ENCODE results near the gene PCDHB11.
"Not testable (repeated sequence)": the region's sequence is repeated elsewhere in the genome, so short reads cannot be mapped to it uniquely, and the experiment has no call there.

PCDHB11 gene

GRCh38 chr5:141175933-141176332, 23.5 kb upstream of the PCDHB11 start:
- Mint-ChIP-seq H3K4me1 (no peaks in the 10 kb centered on the region), H3K9me3 (no peaks in the 10 kb centered on the region), H3K36me3 (ENCODE audit: insufficient read depth) (peaks cover 2% of the 10 kb centered on the region), H3K27me3 (peaks cover 27% of the 10 kb centered on the region), H3K4me3 (no peak overlapping the region), H3K27ac (ENCODE audit: low read depth) (no peak overlapping the region)
- no peak for ATAC-seq (replicated peaks; ENCODE audit: extremely low read depth, poor library complexity, severe bottlenecking)
- no peak for DNase-seq (ENCODE audit: low spot score in 2 of 2)

GRCh38 chr5:141177577-141178191, 21.7 kb upstream of the PCDHB11 start, which contains the start of gene PCDHB8:
Gene PCDHB8, plus strand, starts transcription at chr5:141177790. Its CDS starts 245 bp downstream, at chr5:141178035.
- H3K27me3 Mint-ChIP-seq, result peaks cover 34% of the 10 kb centered on the region
- not testable (repeated sequence) for H3K4me1 Mint-ChIP-seq; H3K36me3 Mint-ChIP-seq (ENCODE audit: insufficient read depth); H3K27ac Mint-ChIP-seq (ENCODE audit: low read depth); ATAC-seq (replicated peaks; ENCODE audit: extremely low read depth, poor library complexity, severe bottlenecking); H3K9me3 Mint-ChIP-seq; H3K4me3 Mint-ChIP-seq; DNase-seq (ENCODE audit: low spot score in 2 of 2)

- not testable (repeated sequence) for H3K27ac Mint-ChIP-seq (ENCODE audit: low read depth); H3K36me3 Mint-ChIP-seq (ENCODE audit: insufficient read depth); H3K4me1 Mint-ChIP-seq; H3K4me3 Mint-ChIP-seq; DNase-seq (ENCODE audit: low spot score in 2 of 2); H3K9me3 Mint-ChIP-seq; ATAC-seq (replicated peaks; ENCODE audit: extremely low read depth, poor library complexity, severe bottlenecking)
- peaks cover 33% of the 10 kb centered on the region for H3K27me3 Mint-ChIP-seq
Observed at GRCh38 chr5:141179371-141179770, 20.1 kb upstream of the PCDHB11 start.

- not testable (repeated sequence) for ATAC-seq (replicated peaks; ENCODE audit: extremely low read depth, poor library complexity, severe bottlenecking); H3K36me3 Mint-ChIP-seq (ENCODE audit: insufficient read depth); H3K4me1 Mint-ChIP-seq; H3K4me3 Mint-ChIP-seq; H3K27ac Mint-ChIP-seq (ENCODE audit: low read depth); H3K9me3 Mint-ChIP-seq; DNase-seq (ENCODE audit: low spot score in 2 of 2)
- peaks cover 38% of the 10 kb centered on the region for H3K27me3 Mint-ChIP-seq
Observed at GRCh38 chr5:141179876-141180275, 19.6 kb upstream of the PCDHB11 start.

- Mint-ChIP-seq H3K4me1 (no peaks in the 10 kb centered on the region), H3K27ac (ENCODE audit: low read depth) (no peak overlapping the region), H3K4me3 (no peak overlapping the region), H3K27me3 (peaks cover 43% of the 10 kb centered on the region), H3K36me3 (ENCODE audit: insufficient read depth) (peaks cover 2% of the 10 kb centered on the region), H3K9me3 (no peaks in the 10 kb centered on the region)
- DNase-seq (ENCODE audit: low spot score in 2 of 2) (no peak), ATAC-seq (replicated peaks; ENCODE audit: extremely low read depth, poor library complexity, severe bottlenecking) (no peak)
Observed at GRCh38 chr5:141180313-141180712, 19.1 kb upstream of the PCDHB11 start.

GRCh38 chr5:141182248-141182647, 17.2 kb upstream of the PCDHB11 start, which contains the start of gene PCDHB16:
Gene PCDHB16, plus strand, starts transcription at chr5:141182387. Its CDS starts 173 bp downstream, at chr5:141182560.
- H3K4me3 Mint-ChIP-seq, result no peak within 1 kb of the TSS
- H3K4me1 Mint-ChIP-seq, result peaks cover 6% of the 10 kb centered on the region
- peaks cover 2% of the 10 kb centered on the region for H3K36me3 Mint-ChIP-seq (ENCODE audit: insufficient read depth)
- no peak within 1 kb of the TSS for H3K27ac Mint-ChIP-seq (ENCODE audit: low read depth)
- ATAC-seq (replicated peaks; ENCODE audit: extremely low read depth, poor library complexity, severe bottlenecking) (no peak), DNase-seq (ENCODE audit: low spot score in 2 of 2) (no peak)
- peaks cover 5% of the 10 kb centered on the region for H3K9me3 Mint-ChIP-seq
- H3K27me3 Mint-ChIP-seq, result peaks cover 57% of the 10 kb centered on the region

GRCh38 chr5:141184117-141184855, 15.1 kb upstream of the PCDHB11 start:
- not testable (repeated sequence) for H3K9me3 Mint-ChIP-seq; ATAC-seq (replicated peaks; ENCODE audit: extremely low read depth, poor library complexity, severe bottlenecking); H3K27ac Mint-ChIP-seq (ENCODE audit: low read depth); H3K36me3 Mint-ChIP-seq (ENCODE audit: insufficient read depth); DNase-seq (ENCODE audit: low spot score in 2 of 2); H3K4me3 Mint-ChIP-seq
- Mint-ChIP-seq H3K4me1 (peaks cover 12% of the 10 kb centered on the region), H3K27me3 (peaks cover 72% of the 10 kb centered on the region)

GRCh38 chr5:141186897-141187512, 12.4 kb upstream of the PCDHB11 start, which contains the start of gene PCDHB9:
Gene PCDHB9, plus strand, starts transcription at chr5:141187161. Its CDS starts 158 bp downstream, at chr5:141187319.
- H3K9me3 Mint-ChIP-seq, result peaks cover 5% of the 10 kb centered on the region
- peaks cover 4% of the 10 kb centered on the region for H3K36me3 Mint-ChIP-seq (ENCODE audit: insufficient read depth)
- H3K4me3 Mint-ChIP-seq, result peak within 1 kb of the TSS; percentile 53

GRCh38 chr5:141188682-141189081, 10.7 kb upstream of the PCDHB11 start:
- not testable (repeated sequence) for H3K27ac Mint-ChIP-seq (ENCODE audit: low read depth); H3K9me3 Mint-ChIP-seq; ATAC-seq (replicated peaks; ENCODE audit: extremely low read depth, poor library complexity, severe bottlenecking); H3K4me3 Mint-ChIP-seq; DNase-seq (ENCODE audit: low spot score in 2 of 2); H3K36me3 Mint-ChIP-seq (ENCODE audit: insufficient read depth)
- peaks cover 81% of the 10 kb centered on the region for H3K27me3 Mint-ChIP-seq
- peaks cover 12% of the 10 kb centered on the region for H3K4me1 Mint-ChIP-seq

More at GRCh38 chr5:141186897-141187512, 12.4 kb upstream of the PCDHB11 start, which contains the start of gene PCDHB9:
- Mint-ChIP-seq H3K27me3 (peaks cover 82% of the 10 kb centered on the region), H3K27ac (ENCODE audit: low read depth) (no peak within 1 kb of the TSS), H3K4me1 (peaks cover 12% of the 10 kb centered on the region)
- no peak for DNase-seq (ENCODE audit: low spot score in 2 of 2)
- no peak for ATAC-seq (replicated peaks; ENCODE audit: extremely low read depth, poor library complexity, severe bottlenecking)

GRCh38 chr5:141189131-141189530, 10.3 kb upstream of the PCDHB11 start:
- not testable (repeated sequence) for H3K36me3 Mint-ChIP-seq (ENCODE audit: insufficient read depth); DNase-seq (ENCODE audit: low spot score in 2 of 2); ATAC-seq (replicated peaks; ENCODE audit: extremely low read depth, poor library complexity, severe bottlenecking); H3K4me3 Mint-ChIP-seq; H3K27ac Mint-ChIP-seq (ENCODE audit: low read depth); H3K9me3 Mint-ChIP-seq
- H3K4me1 Mint-ChIP-seq, result peaks cover 12% of the 10 kb centered on the region
- peaks cover 80% of the 10 kb centered on the region for H3K27me3 Mint-ChIP-seq

GRCh38 chr5:141192110-141192725, 7.2 kb upstream of the PCDHB11 start, which contains the start of gene PCDHB10:
Gene PCDHB10, plus strand, starts transcription at chr5:141192353. Its CDS starts 200 bp downstream, at chr5:141192553.
- Mint-ChIP-seq H3K9me3 (peaks cover 10% of the 10 kb centered on the region), H3K27ac (ENCODE audit: low read depth) (no peak within 1 kb of the TSS), H3K4me3 (no peak within 1 kb of the TSS), H3K4me1 (peaks cover 6% of the 10 kb centered on the region), H3K36me3 (ENCODE audit: insufficient read depth) (peaks cover 2% of the 10 kb centered on the region), H3K27me3 (peaks cover 67% of the 10 kb centered on the region)
- ATAC-seq (replicated peaks; ENCODE audit: extremely low read depth, poor library complexity, severe bottlenecking) (no peak), DNase-seq (ENCODE audit: low spot score in 2 of 2) (no peak)

- Mint-ChIP-seq H3K9me3 (peaks cover 22% of the 10 kb centered on the region), H3K27me3 (peaks cover 74% of the 10 kb centered on the region)
- H3K4me3 Mint-ChIP-seq; ATAC-seq (replicated peaks; ENCODE audit: extremely low read depth, poor library complexity, severe bottlenecking); DNase-seq (ENCODE audit: low spot score in 2 of 2); H3K36me3 Mint-ChIP-seq (ENCODE audit: insufficient read depth); H3K27ac Mint-ChIP-seq (ENCODE audit: low read depth); H3K4me1 Mint-ChIP-seq: not testable (repeated sequence)
Observed at GRCh38 chr5:141194332-141194731, 5.1 kb upstream of the PCDHB11 start.
